ENCODE results near the gene NDE1. TPM values are rescaled to one million over a fixed set of nuclear protein-coding genes. Genes with fewer than 3 reads are reported as not detected.

Gene NDE1
- total RNA-seq, 1 donor from 2014 or later, result 28.9 TPM

- Histone ChIP-seq H3K4me1 (peaks cover 18% of the 10 kb centered on the region), H3K27ac (no peak overlapping the region), H3K9me3 (no peaks in the 10 kb centered on the region), H3K4me3 (no peak overlapping the region), H3K36me3 (peaks cover 91% of the 10 kb centered on the region), H3K27me3 (no peaks in the 10 kb centered on the region)
- no peak for ATAC-seq
- no peak for DNase-seq
- TF ChIP-seq CTCF (IDR thresholded peaks at IDR 0.05), result no peak
- intact Hi-C loops (cut with DNase I), result no loop called here
Measured at GRCh38 chr16:15609286-15609649, 40.8 kb upstream of the NDE1 start.

GRCh38 chr16:15610369-15610871, 39.6 kb upstream of the NDE1 start:
- H3K36me3 ChIP-seq, result peaks cover 91% of the 10 kb centered on the region

GRCh38 chr16:15611610-15612009, 38.4 kb upstream of the NDE1 start:
- H3K36me3 ChIP-seq, result peaks cover 97% of the 10 kb centered on the region
- TF ChIP-seq CTCF (IDR thresholded peaks at IDR 0.05), result no peak
- H3K4me1 ChIP-seq, result peaks cover 18% of the 10 kb centered on the region
- H3K4me3 ChIP-seq, result no peak overlapping the region
- H3K9me3 ChIP-seq, result no peaks in the 10 kb centered on the region
- no peak for DNase-seq
- H3K27ac ChIP-seq, result no peak overlapping the region
- H3K27me3 ChIP-seq, result no peaks in the 10 kb centered on the region
- no peak for ATAC-seq
- intact Hi-C loops (cut with DNase I), result no loop called here

More at GRCh38 chr16:15610369-15610871, 39.6 kb upstream of the NDE1 start:
- no peak for ATAC-seq
- no peak overlapping the region for H3K27ac ChIP-seq
- intact Hi-C loops (cut with DNase I), result no loop called here
- H3K27me3 ChIP-seq, result no peaks in the 10 kb centered on the region
- H3K9me3 ChIP-seq, result no peaks in the 10 kb centered on the region
- no peak for TF ChIP-seq CTCF (IDR thresholded peaks at IDR 0.05)
- no peak for DNase-seq
- peaks cover 18% of the 10 kb centered on the region for H3K4me1 ChIP-seq
- no peak overlapping the region for H3K4me3 ChIP-seq

- peaks cover 4% of the 10 kb centered on the region for H3K4me1 ChIP-seq
- ATAC-seq (no peak), DNase-seq (no peak)
- H3K27me3 ChIP-seq, result no peaks in the 10 kb centered on the region
- TF ChIP-seq CTCF (IDR thresholded peaks at IDR 0.05), result no peak
- H3K9me3 ChIP-seq, result no peaks in the 10 kb centered on the region
- no peak overlapping the region for H3K27ac ChIP-seq
- intact Hi-C loops (cut with DNase I), result no loop called here
- no peak overlapping the region for H3K4me3 ChIP-seq
- H3K36me3 ChIP-seq, result peaks cover 97% of the 10 kb centered on the region
Measured at GRCh38 chr16:15613676-15614075, 36.4 kb upstream of the NDE1 start.

GRCh38 chr16:15616012-15616411, 34.0 kb upstream of the NDE1 start:
- Histone ChIP-seq H3K27ac (no peak overlapping the region), H3K4me3 (no peak overlapping the region), H3K4me1 (no peaks in the 10 kb centered on the region), H3K9me3 (no peaks in the 10 kb centered on the region), H3K27me3 (no peaks in the 10 kb centered on the region), H3K36me3 (peaks cover 97% of the 10 kb centered on the region)
- intact Hi-C loops (cut with DNase I), result no loop called here
- DNase-seq, result no peak
- no peak for ATAC-seq
- TF ChIP-seq CTCF (IDR thresholded peaks at IDR 0.05), result no peak
